Erythroblast (primary cell): ENCODE data around the gene OR51F2.

Experiments used
- GATA1 ChIP-seq: IDR thresholded peaks from 2 replicates; pipeline ENCODE4 v1.6.1; 2011; ENCODE audit warnings: low read depth, mild to moderate bottlenecking, control low read depth, low read length, moderate library complexity
- POLR2A ChIP-seq: IDR thresholded peaks from 2 replicates; pipeline ENCODE4 v1.6.1; 2011; ENCODE audit warnings: mild to moderate bottlenecking, low read length

DNA sequence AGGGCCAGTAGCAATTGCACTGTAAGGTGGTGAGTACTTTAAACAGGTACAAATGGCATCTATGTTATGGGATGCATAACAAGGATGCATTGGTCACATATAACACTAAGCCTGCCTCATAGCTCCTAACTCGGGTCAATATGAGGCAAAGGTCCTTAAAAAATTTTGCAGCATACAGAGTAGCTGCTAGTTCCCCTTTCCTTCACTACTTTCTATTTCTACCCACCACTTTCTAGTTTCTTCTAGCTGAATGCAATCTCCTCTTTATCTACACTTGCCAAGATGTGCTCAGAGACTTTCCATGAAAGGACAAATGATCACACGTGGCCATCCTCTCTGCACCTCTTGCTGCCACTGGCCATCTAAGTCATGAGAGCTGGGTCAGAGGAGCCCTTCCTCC is 9.8 kb downstream of the OR51F2 start:
- TF ChIP-seq POLR2A (no peak), GATA1 (no peak)
